NCI-H146 treated with DMSO at 0.1 percent for 48 hours (cell line): Measurements from ENCODE around the gene C22orf42.
A peak's percentile ranks its signal among the peaks of the same experiment; 100 is the strongest.
"Not testable (repeated sequence)": the region's sequence is repeated elsewhere in the genome, so short reads cannot be mapped to it uniquely, and the experiment has no call there.

Experiments
- DNase-seq: peaks from one replicate; lab custom pipeline; 2025; ENCODE audit not compliant: unreplicated experiment; lab: John Stamatoyannopoulos, UW

C22orf42 gene

DNA sequence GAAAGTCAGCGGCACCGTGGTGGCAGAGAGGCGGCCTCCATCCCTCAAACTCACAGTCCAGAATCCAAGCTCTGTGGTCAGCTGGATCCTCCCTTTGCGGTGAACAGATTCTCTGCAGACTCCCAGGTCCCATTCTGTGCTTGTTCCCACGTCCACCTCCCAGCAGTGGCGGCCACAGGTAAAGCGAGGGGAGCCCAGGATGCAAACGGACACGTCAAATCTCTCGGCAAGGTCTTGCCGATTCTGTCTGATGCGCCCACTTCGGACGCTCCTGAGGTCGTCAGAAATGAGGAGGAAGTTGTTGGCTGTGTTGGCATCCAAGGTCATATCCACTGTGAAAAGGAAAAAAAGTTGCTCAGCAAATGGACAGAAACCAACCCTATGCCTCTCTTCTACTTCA lies 31.9 kb upstream of the C22orf42 start:
- DNase-seq: not testable (repeated sequence)

DNA sequence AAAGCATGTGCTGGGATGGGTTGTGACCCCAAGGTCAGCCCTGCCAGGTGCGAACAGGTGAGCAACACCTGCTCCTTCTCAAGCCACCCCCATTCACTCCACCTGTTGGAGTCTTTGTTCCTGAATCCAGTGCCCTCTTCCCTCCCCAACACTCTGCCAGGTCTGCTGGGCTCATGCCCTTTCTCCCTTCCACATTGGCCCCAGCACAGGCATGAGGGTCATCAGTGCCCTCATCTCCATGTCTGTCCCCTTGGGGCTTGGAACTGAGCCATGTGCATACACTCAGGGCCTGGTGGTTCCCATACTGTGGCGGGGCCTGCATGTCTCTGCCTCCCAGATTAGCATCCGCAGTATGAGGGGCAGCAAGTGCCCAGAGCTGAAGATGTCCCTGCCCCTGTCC lies 26.7 kb upstream of the C22orf42 start:
- peak; percentile 6 for DNase-seq

DNA sequence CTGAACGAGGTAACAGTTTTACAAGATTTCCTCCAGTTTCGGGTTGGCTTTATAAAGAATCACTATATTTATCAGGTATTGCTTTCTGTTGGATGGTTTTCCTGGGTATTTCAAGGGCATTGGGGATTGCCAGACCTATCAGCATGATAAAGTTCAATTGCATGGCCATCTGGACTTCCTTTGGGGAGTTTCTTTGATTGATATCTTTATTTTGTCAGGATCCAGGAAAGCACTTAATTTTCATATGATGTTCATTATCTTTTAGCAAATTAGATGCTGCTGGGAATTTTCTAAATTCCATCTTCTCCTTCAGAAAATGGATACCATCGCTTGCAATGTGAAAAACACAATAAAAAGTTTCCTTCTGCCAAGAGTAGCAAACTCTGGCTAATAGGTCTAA lies 24.5 kb upstream of the C22orf42 start:
- no peak for DNase-seq

DNA sequence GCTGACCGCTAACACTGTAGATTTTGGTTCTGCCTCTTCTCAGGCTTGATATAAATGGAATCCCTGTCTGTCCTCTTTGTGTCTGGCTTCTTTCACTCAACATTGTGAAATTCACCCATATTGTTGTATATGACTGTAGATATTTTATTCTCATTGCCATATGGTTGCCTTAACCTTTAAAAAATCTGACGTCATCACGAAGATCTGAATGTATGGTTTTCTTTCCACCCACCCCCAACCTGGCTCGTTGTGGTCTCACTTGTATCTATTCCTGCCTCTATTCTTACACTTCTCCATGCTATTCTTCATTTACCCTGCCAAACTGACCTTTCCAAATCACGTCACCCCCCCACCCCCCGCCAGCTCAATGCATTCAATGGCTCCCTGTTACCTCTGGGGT lies 21.9 kb upstream of the C22orf42 start:
- no peak for DNase-seq

DNA sequence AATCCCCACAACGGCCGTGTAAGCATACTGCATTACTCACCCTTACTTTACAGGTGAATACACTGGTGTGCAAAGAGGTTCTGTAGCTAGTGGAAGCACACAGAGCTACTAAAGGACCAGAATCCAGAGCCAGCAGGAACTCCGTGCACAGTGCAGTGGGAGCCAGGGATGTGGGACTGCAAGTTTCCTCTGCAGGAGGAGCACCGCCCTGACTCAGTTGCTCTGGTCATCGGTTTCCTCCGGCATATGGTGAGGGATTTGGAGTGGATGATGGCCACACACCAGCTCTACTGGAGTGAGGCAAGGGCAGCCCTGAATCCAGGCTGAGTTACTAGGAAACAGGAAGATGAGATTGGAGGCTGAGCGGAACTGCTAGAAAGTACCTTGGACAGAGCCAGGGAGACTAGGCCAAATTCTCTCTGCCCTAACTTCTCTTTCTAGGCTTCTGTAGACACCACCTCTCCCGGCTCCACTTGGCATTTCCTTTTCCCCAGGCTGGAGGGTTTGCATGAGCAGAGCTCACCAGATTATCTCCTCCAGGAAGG lies 18.2 kb upstream of the C22orf42 start:
- DNase-seq: no peak

DNA sequence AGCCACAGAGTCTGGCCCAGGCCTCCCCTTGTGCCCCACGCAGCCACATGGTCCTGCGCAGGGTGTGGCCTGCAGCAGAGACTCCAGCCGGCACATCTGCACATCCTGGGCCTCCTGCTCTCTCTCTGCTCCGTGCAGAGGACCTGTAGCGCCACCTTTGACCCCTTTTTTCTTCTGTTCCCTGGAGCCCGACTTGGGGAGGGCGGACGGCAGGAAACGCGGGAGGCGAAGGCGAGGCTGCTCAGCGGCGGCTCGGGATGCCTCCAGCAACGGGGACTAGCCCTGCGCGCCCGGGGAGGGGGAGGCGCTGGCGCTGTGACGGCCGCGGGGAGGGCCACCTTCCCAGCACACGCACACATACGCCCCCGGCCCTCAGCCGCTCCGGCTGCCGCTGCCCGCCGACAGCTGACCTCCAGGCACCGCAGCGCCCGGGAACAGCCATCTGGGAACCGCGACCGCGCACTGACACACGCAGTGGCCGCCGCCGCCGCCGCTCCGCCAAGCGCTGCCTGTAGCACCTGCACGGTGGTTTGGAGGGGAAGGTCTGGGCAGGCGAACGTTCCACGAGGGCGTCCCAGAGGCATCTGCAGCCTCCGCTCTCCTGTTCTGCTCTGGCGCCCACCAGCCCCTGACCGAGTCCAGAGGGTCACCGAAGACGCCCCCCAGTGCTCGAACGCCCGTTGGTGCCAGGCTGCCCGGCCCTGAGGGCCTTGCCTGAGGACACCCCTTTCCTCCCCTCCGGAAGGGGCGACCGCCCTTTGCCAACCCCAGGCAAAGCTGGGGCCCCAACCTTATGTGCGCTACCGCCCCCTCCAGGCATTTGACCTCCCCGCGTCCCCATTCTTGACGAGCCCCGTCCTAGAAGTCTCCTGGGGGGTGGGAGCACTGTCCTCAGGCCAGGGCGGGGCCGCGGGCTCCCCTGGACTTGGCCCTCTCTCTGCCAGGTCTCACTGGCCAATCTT lies 16.9 kb upstream of the C22orf42 start:
- peak; percentile 25 for DNase-seq

DNA sequence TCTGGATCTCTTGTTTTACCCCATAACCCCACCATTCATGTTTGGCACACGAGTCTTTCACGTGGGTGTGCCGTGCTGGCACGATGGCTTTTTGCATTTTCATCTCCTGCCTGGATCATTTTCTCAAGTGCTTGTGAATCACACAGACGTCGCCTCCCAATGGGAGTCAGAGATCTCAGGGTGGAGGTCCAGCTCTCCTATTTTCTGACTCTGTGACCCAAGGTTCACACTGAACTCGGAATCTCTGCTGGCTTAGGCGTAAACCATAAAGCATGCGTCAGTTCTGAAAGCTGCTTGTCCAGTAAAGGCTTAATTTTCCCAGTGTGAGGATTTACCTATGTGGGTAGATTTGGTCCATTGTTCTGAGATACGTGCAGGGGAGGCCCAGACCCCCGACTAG lies 16.0 kb upstream of the C22orf42 start:
- DNase-seq: no peak

DNA sequence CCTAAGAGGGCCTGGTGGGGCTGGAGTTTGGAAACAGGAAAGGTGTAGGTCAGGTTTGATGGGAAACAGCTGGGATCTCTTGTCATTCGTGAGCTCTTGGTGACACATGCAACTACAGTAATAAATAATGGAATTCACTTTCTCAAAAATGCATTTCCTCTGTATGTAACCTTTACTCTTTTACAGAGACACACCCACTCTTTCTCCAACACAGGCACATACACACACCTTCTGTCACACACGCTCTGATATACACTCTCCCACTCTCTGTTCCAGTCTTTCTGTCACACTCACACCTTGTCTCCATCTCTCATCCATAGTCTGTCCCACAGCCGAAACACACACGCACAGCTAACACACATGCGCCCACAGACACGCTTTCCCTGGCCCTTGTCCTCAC lies 6.6 kb upstream of the C22orf42 start:
- no peak for DNase-seq

DNA sequence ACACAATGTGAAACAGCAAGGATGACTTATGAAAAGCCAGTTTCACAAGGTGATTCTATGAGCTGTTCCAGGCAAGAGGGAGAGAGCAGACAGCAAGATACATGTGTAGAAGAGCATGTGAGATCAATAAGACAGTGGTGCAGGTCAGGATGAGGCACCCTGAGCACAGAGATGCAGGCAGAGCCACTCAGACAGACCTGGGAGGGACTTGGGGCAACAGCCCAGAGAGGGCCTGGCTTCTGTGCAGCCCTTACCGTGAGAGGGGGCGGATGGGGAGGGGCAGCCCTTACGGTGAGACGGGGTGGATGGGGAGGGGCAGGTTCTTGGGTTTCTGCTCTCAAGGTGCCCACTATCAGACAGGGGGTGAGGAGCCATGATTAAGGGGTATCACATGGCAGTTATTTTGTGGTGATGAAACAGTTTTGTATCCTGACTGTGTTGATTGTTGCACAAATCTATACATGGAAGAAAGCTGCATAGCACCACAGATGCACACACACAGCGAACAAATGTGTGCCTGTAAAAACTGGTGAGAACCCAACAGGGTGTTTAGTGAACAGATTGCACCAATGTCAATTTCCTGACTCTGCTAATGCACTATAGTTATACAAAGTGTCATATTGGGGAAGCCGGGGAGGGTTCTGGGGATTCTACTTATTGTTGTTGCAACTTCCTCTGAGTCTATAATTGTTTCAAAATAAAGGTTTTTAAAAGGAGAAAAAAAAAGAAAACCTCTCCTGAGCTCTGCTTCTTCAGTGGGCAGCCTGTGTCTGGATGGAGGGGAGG lies 5.2 kb upstream of the C22orf42 start:
- no peak for DNase-seq

DNA sequence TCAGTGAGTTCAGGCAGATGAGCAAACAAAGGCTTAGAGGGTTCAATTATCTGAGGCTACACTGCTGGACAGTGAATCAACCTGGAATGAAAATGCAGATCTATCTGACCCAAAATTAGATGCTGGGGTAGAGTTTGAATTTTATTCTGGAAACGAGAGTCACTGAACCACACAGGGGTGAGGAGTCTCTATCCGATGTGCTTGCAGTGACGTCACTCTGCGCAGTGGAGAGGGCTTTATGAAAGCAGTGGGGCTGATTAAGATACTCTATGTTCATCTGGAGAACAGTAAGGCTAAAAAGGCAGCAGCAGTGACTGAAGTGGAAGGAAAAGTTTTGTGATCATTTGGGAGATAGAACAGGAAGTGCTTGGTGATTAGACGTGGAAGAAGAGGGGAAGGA lies 1.3 kb upstream of the C22orf42 start:
- DNase-seq: not testable (repeated sequence)

DNA sequence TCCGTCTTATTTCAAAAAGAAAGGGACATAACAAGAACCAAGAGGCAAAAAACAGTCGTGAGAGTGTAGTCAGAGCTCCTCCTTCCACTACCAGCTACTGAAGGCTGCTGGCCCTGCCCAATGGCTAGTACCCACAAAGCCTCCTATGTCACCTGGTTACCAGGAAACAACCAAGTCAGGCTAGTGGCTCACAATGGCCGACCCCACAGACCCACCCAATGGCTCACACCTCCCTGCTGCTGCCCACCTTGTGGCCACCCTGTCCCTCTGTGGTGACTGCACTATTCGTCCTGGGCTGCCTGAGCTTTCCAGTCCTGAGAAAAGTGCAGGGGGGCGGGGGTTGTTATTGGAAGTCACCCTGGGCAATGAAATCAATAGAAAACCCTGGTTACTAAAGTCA lies 1.5 kb downstream of the C22orf42 start:
- not testable (repeated sequence) for DNase-seq

DNA sequence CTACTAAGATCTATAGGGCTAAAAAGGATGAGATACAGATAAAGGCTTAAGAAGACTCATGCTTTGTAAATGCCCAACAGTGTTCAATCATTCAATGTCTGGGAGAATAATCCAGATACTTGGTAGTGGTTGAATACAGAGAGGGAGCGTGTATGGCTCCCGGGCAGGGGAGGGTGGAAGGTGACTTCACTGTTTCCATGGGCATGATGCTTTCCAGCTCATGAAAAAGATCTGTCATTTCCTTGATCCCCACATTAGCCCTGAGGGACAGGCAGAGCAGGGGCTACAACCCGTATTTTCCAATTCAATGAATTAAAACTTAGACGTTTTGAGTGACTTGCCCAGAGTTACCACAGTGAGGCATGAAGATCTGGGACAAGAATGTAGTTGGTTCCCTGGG lies 4.4 kb downstream of the C22orf42 start:
- DNase-seq: not testable (repeated sequence)

DNA sequence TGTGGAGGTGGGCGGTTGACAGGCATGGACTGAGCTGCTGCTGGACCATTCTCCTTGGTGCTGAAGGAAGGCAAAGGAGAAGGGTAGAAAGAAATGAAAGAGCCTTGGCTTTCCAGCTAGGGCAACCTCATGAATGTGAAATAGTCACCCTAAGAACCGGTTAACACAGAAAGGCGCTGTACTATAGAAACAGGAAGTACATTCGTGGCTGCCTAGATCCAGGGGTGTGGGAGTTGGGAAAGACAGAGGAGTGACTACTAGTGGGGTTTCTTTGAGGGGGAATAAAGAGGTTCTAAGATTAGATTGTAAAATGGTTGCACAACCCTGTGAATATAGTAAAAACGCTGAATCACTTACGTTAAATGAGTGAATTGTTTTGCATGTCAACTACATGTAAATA lies 7.5 kb downstream of the C22orf42 start:
- not testable (repeated sequence) for DNase-seq

DNA sequence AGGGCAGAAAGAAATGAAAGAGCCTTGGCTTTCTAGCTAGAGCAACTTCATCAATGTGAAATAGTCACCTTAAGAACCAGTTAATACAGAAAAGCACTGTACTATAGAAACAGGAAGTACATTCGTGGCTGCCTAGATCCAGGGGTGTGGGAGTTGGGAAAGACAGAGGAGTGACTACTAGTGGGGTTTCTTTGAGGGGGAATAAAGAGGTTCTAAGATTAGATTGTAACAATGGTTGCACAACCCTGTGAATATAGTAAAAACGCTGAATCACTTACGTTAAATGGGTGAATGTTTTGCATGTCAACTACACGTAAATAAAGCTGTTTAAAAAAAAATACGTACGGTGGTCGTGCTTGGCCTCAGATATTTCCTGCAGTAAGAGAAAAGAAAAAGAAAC lies 8.5 kb downstream of the C22orf42 start:
- DNase-seq: not testable (repeated sequence)

DNA sequence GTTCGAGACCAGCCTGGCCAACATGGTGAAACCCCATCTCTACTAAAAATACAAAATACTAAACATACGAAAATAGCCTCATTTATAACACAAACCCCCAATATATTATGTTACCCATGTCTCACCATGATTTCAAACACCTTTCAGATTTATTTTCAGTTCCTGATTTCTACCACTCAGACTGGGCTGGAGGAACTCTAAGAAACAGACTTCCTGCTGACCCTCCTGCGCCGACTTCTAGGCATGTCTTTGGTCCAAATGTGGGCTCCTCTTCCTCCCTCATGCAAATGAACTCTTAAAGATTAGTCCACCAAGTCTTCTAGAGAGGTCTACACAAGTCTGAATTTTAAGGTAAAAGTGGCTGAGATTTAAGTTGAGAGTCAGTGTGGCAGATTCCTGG lies 10.7 kb downstream of the C22orf42 start:
- not testable (repeated sequence) for DNase-seq

DNA sequence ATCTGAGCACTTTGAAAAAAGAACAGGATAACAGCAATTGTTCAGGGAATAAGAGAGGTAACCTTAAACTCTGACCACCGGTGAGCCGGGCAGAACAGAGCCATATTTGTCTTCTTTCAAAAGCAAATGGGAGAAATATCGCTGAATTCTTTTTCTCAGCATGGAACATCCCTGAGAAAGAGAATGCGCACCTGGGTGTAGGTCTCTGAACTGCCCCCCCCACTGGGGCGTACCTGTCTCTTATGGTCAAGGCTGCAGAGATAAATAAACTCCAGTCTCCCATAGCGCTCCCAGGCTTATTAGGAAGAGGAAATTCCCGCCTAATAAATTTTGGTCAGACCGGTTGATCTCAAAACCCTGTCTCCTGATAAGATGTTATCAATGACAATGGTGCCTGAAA lies 12.0 kb downstream of the C22orf42 start:
- peak; percentile 84 for DNase-seq

DNA sequence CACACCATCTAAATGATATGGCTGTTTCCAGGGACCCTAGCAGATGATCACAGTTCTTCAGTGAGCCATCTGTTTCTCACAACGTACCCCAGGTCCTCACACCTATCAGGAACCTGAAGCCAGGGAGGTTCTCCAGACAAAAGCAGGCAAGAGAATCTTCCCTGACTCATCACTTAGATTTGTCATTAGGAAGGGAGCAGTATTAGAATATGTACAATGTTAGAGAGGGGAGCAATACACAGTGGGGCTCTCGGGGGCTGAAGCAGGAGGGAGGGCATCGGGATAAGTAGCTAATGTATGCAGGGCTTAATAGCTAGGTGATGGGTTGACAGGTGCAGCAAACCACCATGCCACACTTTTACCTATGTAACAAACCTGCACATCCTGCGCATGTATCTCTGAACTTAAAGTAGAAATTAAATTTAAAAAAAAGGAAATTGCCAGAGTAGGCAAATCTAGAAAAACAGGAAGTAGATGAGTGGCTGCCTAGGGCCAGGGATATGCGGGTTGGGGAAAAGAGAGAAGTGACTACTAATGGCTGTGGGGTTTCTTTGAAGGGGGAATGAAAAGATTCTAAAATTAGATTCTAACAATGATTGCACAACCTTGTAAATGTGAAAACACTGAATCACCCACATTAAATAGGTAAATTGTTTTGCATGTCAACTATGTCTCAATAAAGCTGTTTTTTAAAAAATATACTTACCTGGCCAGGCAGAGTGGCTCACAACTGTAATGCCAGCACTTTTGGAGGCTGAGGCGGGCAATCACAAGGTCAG lies 14.4 kb downstream of the C22orf42 start:
- no peak for DNase-seq

DNA sequence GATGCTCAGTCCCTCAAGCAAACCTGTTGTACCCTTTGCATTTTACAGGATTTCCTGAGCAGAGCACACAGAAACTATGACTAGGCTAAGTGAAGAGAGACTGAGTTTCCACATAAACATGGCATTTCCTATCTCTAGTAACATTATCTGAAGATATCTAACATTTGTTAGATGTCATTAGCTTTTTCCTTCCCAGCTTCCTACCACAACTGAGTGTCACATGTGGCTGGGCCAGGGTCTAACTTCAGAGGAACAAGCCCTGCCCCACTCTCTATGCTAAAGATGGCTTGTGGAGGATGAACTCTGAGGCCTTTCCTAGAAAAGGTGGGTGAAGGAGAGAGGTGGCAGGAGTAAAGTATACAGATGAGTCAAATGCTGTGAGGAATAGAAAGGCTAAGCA lies 16.5 kb downstream of the C22orf42 start:
- no peak for DNase-seq

DNA sequence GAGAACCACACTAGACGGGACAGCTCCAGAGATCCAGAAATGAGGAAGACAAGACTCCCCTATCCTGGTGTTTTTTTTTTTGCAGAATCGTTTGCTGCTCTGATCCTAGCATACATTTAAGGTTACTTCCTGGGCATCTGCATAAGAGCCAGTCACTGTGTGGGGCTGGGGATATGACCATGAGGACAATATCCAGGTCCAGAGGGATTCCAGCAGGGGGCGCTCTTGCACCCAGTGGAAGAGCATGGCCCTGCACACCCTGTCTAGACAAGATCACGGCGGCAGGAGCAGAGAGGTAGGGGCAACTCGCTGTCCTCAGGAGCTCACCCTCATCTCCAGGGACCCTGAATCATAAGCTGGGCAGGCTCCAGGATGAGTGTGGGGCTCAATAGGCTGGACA lies 18.4 kb downstream of the C22orf42 start:
- peak; percentile 10 for DNase-seq

DNA sequence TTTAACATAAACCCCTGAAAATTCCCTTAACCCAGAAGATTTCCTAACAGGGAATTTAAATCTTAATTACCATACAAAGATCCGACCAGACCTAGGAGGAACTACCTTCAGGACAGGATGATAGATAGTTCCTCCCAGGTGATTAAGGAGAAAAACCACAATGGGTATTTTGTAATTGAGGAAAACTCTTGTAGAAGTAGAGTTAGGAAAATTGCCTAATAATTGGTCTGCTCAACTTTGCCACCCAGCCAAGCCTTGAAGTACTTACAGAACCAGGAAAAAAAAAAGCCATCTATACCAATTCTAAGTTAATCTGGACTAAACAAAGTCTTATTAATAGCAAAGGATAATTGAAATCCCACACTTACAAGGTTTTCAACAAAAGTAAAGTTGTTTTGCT lies 20.5 kb downstream of the C22orf42 start:
- DNase-seq: not testable (repeated sequence)

DNA sequence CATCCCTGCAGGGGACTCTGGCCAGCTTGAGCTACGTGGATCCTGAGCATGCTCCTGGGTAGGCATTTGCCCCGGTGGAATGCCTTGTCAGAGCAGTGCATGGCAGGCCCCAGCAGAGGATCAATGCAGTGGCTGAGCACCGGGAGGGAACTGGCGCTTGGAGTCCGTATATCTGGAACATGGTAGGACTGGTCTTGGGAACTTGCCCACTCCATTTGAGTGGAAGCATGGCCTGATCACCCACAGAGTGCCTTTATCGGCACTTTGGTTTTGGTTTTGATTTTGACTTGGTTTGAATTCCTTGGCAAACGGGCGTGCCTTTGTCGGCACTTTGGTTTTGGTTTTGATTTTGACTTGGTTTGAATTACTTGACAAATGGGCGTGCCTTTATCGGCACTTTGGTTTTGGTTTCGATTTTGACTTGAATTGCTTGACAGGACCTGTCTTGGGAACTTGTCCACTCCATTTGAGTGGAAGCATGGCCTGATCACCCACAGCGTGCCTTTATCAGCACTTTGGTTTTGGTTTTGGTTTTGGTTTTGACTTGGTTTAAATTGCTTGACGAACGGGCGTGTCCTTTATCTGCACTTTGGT lies 21.3 kb downstream of the C22orf42 start:
- DNase-seq: not testable (repeated sequence)
